RWPE2 (cell line): ENCODE data around the gene MACROH2A2.
"Not testable (repeated sequence)": the region's sequence is repeated elsewhere in the genome, so short reads cannot be mapped to it uniquely, and the experiment has no call there.

ENCODE experiments used
- ATAC-seq: fragments of 200-7000 bp; cut with Tn5 transposase; 3 replicates; pipeline ENCODE4 v1.9.1; 2021; ENCODE audit warnings: low read depth
- DNase-seq: peaks from one replicate; pipeline ENCODE4 v3.0.0-alpha.2; 2020; ENCODE audit warnings: low spot score
- H3K27ac ChIP-seq: fragments of 450-650 bp; 2 replicates; pipeline ENCODE4 v1.5.1; 2017; ENCODE audit warnings: mild to moderate bottlenecking; ENCODE audit not compliant: poor library complexity, severe bottlenecking
- H3K27me3 ChIP-seq: fragments of 250-450 bp; sonication (Bioruptor Pico); 2 replicates; pipeline ENCODE4 v1.5.1; 2021; ENCODE audit warnings: mild to moderate bottlenecking, moderate library complexity; ENCODE audit not compliant: insufficient read depth, poor library complexity, severe bottlenecking
- H3K36me3 ChIP-seq: fragments of 250-450 bp; sonication (Bioruptor Pico); 2 replicates; pipeline ENCODE4 v1.5.1; 2020; ENCODE audit warnings: low read depth, mild to moderate bottlenecking, moderate library complexity
- H3K4me1 ChIP-seq: fragments of 250-450 bp; sonication (Bioruptor Pico); 2 replicates; pipeline ENCODE4 v1.5.1; 2021; ENCODE audit warnings: mild to moderate bottlenecking, moderate library complexity; ENCODE audit not compliant: insufficient read depth, poor library complexity, severe bottlenecking
- H3K4me3 ChIP-seq: fragments of 250-450 bp; sonication (Bioruptor Pico); 2 replicates; pipeline ENCODE4 v1.5.1; 2021; ENCODE audit warnings: mild to moderate bottlenecking, moderate library complexity; ENCODE audit not compliant: severe bottlenecking
- H3K9me3 ChIP-seq: fragments of 250-450 bp; sonication (Bioruptor Pico); 2 replicates; pipeline ENCODE4 v1.5.1; 2021; ENCODE audit warnings: mild to moderate bottlenecking, moderate library complexity; ENCODE audit not compliant: severe bottlenecking
- CTCF ChIP-seq: fragments of 450-650 bp; IDR thresholded peaks from one replicate; pipeline ENCODE4 v1.5.1; 2017; ENCODE audit warnings: mild to moderate bottlenecking, moderate library complexity; ENCODE audit not compliant: poor library complexity, severe bottlenecking

MACROH2A2 gene

GRCh38 chr10:70070834-70071233, 18.2 kb downstream of the MACROH2A2 start:
- ATAC-seq, result no peak
- TF ChIP-seq CTCF, result no peak

GRCh38 chr10:70074165-70074564, 21.5 kb downstream of the MACROH2A2 start:
- H3K27ac ChIP-seq, result no peak overlapping the region
- H3K36me3 ChIP-seq, result no peaks in the 10 kb centered on the region; the same call in 1 of the 2 replicates
- no peak for ATAC-seq
- no peaks in the 10 kb centered on the region for H3K27me3 ChIP-seq
- H3K4me3 ChIP-seq, result no peak overlapping the region
- no peak for DNase-seq
- no peaks in the 10 kb centered on the region for H3K9me3 ChIP-seq
- H3K4me1 ChIP-seq, result no peaks in the 10 kb centered on the region
- no peak for TF ChIP-seq CTCF

More at GRCh38 chr10:70070834-70071233, 18.2 kb downstream of the MACROH2A2 start:
- no peaks in the 10 kb centered on the region for H3K36me3 ChIP-seq
- H3K27me3 ChIP-seq, result no peaks in the 10 kb centered on the region
- no peak overlapping the region for H3K27ac ChIP-seq
- no peak overlapping the region for H3K4me3 ChIP-seq
- no peaks in the 10 kb centered on the region for H3K4me1 ChIP-seq
- H3K9me3 ChIP-seq, result no peaks in the 10 kb centered on the region
- no peak for DNase-seq

- ATAC-seq (no peak), DNase-seq (no peak)
- Histone ChIP-seq H3K9me3 (no peaks in the 10 kb centered on the region), H3K27ac (no peak overlapping the region), H3K4me3 (no peak overlapping the region), H3K4me1 (no peaks in the 10 kb centered on the region), H3K27me3 (no peaks in the 10 kb centered on the region), H3K36me3 (no peaks in the 10 kb centered on the region; the same call in 1 of the 2 replicates)
- no peak for TF ChIP-seq CTCF
Measured at GRCh38 chr10:70074971-70075370, 22.3 kb downstream of the MACROH2A2 start.

- no peak overlapping the region for H3K27ac ChIP-seq
- TF ChIP-seq CTCF, result no peak
- no peaks in the 10 kb centered on the region; the same call in 1 of the 2 replicates for H3K36me3 ChIP-seq
- no peak for ATAC-seq
- no peak for DNase-seq
- H3K4me3 ChIP-seq, result no peak overlapping the region
- no peaks in the 10 kb centered on the region for H3K4me1 ChIP-seq
- no peaks in the 10 kb centered on the region for H3K9me3 ChIP-seq
- no peaks in the 10 kb centered on the region for H3K27me3 ChIP-seq
Measured at GRCh38 chr10:70078329-70078728, 25.7 kb downstream of the MACROH2A2 start.

- Histone ChIP-seq H3K27ac (no peak overlapping the region), H3K4me1 (no peaks in the 10 kb centered on the region), H3K4me3 (no peak overlapping the region), H3K36me3 (no peaks in the 10 kb centered on the region; the same call in 1 of the 2 replicates), H3K9me3 (no peaks in the 10 kb centered on the region), H3K27me3 (no peaks in the 10 kb centered on the region)
- DNase-seq (no peak), ATAC-seq (no peak)
- TF ChIP-seq CTCF, result no peak
Measured at GRCh38 chr10:70078937-70079336, 26.3 kb downstream of the MACROH2A2 start.

- not testable (repeated sequence) for ATAC-seq, H3K36me3 ChIP-seq, DNase-seq, H3K4me3 ChIP-seq, H3K27me3 ChIP-seq, H3K4me1 ChIP-seq, H3K27ac ChIP-seq, H3K9me3 ChIP-seq
Measured at GRCh38 chr10:70080789-70081188, 28.1 kb downstream of the MACROH2A2 start.
